ENCODE data around the gene MDM2. TPM values are rescaled to one million over a fixed set of nuclear protein-coding genes. Genes with fewer than 3 reads are reported as not detected.

Gene MDM2
- total RNA-seq, 3 donors from 2014 or later: 69.4 to 73.3 (median 71.8) TPM

DNA sequence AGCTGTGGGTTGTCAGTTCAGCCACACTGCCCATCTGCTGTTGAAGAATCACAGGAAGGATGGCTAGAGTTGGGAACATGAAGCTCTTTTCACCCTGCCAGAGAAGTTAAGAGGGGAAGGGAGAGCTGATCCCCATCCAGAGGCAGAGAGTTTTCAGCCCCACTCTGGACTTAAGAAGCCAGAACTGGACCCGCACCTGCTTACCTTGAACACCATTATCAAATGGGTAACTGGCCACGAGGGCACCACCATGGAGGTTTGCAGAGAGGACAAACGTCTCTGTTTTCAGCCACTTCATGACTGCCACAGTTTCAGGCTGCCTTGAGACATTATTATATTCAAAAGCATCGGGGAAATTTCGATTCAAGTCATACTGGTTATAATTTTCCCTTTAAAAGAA is 62.0 kb downstream of the MDM2 start:
- Histone ChIP-seq H3K4me3 (no peak overlapping the region), H3K36me3 (no peaks in the 10 kb centered on the region), H3K27ac (no peak overlapping the region), H3K9me3 (no peaks in the 10 kb centered on the region), H3K4me1 (no peaks in the 10 kb centered on the region), H3K27me3 (no peaks in the 10 kb centered on the region)
- TF ChIP-seq, protein P1, sequence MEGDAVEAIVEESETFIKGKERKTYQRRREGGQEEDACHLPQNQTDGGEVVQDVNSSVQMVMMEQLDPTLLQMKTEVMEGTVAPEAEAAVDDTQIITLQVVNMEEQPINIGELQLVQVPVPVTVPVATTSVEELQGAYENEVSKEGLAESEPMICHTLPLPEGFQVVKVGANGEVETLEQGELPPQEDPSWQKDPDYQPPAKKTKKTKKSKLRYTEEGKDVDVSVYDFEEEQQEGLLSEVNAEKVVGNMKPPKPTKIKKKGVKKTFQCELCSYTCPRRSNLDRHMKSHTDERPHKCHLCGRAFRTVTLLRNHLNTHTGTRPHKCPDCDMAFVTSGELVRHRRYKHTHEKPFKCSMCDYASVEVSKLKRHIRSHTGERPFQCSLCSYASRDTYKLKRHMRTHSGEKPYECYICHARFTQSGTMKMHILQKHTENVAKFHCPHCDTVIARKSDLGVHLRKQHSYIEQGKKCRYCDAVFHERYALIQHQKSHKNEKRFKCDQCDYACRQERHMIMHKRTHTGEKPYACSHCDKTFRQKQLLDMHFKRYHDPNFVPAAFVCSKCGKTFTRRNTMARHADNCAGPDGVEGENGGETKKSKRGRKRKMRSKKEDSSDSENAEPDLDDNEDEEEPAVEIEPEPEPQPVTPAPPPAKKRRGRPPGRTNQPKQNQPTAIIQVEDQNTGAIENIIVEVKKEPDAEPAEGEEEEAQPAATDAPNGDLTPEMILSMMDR (IDR thresholded peaks at IDR 0.05): no peak
- TF ChIP-seq POLR2AphosphoS5 (IDR thresholded peaks at IDR 0.05) (no peak), POLR2A (IDR thresholded peaks at IDR 0.05) (no peak)
- no peak for DNase-seq (ENCODE audit: low spot score in 2 of 2)
- intact Hi-C loops (cut with DNase I; ENCODE audit: low total_unique reads): no loop called here

DNA sequence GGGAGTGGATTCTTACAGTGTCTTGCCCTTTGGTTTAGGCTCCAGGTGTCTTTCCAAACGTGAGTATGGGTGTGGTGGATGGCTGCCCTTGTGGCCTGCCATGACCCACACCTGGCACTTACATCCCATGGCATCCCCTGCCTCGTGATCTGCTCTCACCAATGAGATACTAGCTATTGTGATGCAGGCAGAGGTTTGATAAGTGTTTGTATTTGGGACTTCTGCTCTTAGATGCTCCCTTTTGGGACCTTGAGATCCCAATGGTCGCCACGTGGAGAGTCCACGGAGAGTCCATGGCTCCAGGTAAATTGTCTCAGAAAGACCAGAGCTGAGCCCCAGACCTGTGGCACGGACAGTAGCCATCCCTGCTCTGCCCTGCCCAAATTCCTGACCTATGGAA is 62.5 kb downstream of the MDM2 start:
- no peak overlapping the region for H3K27ac ChIP-seq
- no peaks in the 10 kb centered on the region for H3K4me1 ChIP-seq
- H3K4me3 ChIP-seq: no peak overlapping the region
- TF ChIP-seq POLR2A (IDR thresholded peaks at IDR 0.05) (no peak), POLR2AphosphoS5 (IDR thresholded peaks at IDR 0.05) (no peak)
- TF ChIP-seq, protein P1 (IDR thresholded peaks at IDR 0.05): no peak
- no peaks in the 10 kb centered on the region for H3K36me3 ChIP-seq
- no peaks in the 10 kb centered on the region for H3K9me3 ChIP-seq
- DNase-seq (ENCODE audit: low spot score in 2 of 2): no peak
- intact Hi-C loops (cut with DNase I; ENCODE audit: low total_unique reads): no loop called here
- no peaks in the 10 kb centered on the region for H3K27me3 ChIP-seq

- TF ChIP-seq POLR2A (IDR thresholded peaks at IDR 0.05) (no peak), POLR2AphosphoS5 (IDR thresholded peaks at IDR 0.05) (no peak)
- TF ChIP-seq, protein P1 (IDR thresholded peaks at IDR 0.05): no peak
- H3K9me3 ChIP-seq: no peaks in the 10 kb centered on the region
- no peak overlapping the region for H3K27ac ChIP-seq
- H3K4me3 ChIP-seq: no peak overlapping the region
- no peaks in the 10 kb centered on the region for H3K36me3 ChIP-seq
- intact Hi-C loops (cut with DNase I; ENCODE audit: low total_unique reads): no loop called here
- no peaks in the 10 kb centered on the region for H3K4me1 ChIP-seq
- no peaks in the 10 kb centered on the region for H3K27me3 ChIP-seq
- DNase-seq (ENCODE audit: low spot score in 2 of 2): no peak
Measured at GRCh38 chr12:68871396-68871795, 63.4 kb downstream of the MDM2 start.

DNA sequence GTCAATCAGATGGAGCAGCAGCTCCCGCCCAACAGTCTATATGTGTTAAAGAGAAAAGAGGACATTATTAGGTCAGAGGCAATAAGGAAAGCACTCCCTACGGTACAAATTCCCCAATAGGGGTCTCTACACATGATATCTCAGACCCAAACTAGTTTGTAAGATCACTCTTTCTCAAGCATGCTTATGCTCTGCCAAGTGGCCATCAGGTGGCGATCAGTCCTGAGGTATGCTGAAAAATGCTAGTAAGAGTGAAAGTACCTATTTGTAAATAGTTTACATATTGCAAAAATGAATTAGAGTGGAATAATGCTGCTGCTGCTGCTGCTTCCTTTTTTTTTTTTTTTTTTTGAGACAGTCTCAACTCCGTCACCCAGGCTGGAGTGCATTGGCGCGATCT is 63.9 kb downstream of the MDM2 start:
- no peak for DNase-seq (ENCODE audit: low spot score in 2 of 2)
- TF ChIP-seq, protein P1 (IDR thresholded peaks at IDR 0.05): no peak
- no peak for TF ChIP-seq POLR2AphosphoS5 (IDR thresholded peaks at IDR 0.05)
- no peak for TF ChIP-seq POLR2A (IDR thresholded peaks at IDR 0.05)
- H3K4me3 ChIP-seq: no peak overlapping the region
- H3K36me3 ChIP-seq: no peaks in the 10 kb centered on the region
- H3K9me3 ChIP-seq: no peaks in the 10 kb centered on the region
- H3K27ac ChIP-seq: no peak overlapping the region
- intact Hi-C loops (cut with DNase I; ENCODE audit: low total_unique reads): no loop called here
- H3K4me1 ChIP-seq: no peaks in the 10 kb centered on the region
- no peaks in the 10 kb centered on the region for H3K27me3 ChIP-seq

GRCh38 chr12:68873316-68873715 is 65.3 kb downstream of the MDM2 start:
- Histone ChIP-seq H3K27ac (no peak overlapping the region), H3K4me1 (no peaks in the 10 kb centered on the region), H3K27me3 (no peaks in the 10 kb centered on the region), H3K4me3 (no peak overlapping the region), H3K9me3 (no peaks in the 10 kb centered on the region), H3K36me3 (no peaks in the 10 kb centered on the region)
- TF ChIP-seq POLR2AphosphoS5 (IDR thresholded peaks at IDR 0.05): no peak
- TF ChIP-seq, protein P1 (IDR thresholded peaks at IDR 0.05): no peak
- TF ChIP-seq POLR2A (IDR thresholded peaks at IDR 0.05): no peak
- no peak for DNase-seq (ENCODE audit: low spot score in 2 of 2)
- intact Hi-C loops (cut with DNase I; ENCODE audit: low total_unique reads): no loop called here

Measured in breast epithelium (tissue), 4 donors.